ENCODE data around the gene VENTX.

DNA sequence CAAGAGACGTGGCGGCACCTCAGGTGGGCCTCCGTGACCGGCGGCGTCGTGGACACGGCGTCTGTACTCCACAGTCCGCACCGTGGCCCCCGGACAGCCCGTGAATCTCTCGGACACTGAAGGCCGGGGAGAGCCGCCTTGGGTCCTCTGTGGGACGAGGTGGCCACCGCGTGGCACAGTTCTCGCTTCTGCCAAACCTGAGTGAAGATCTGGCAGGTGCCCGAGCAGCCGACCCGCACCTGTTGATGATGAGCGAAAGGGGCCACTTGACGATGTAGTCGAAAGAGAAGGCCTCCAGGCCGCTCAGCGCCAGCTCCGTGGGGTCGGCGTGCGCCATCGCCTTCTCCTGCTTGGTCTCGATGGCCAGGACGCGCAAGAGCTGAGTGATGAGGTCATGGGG lies 47.6 kb downstream of the VENTX start:
- TF ChIP-seq, protein P1, sequence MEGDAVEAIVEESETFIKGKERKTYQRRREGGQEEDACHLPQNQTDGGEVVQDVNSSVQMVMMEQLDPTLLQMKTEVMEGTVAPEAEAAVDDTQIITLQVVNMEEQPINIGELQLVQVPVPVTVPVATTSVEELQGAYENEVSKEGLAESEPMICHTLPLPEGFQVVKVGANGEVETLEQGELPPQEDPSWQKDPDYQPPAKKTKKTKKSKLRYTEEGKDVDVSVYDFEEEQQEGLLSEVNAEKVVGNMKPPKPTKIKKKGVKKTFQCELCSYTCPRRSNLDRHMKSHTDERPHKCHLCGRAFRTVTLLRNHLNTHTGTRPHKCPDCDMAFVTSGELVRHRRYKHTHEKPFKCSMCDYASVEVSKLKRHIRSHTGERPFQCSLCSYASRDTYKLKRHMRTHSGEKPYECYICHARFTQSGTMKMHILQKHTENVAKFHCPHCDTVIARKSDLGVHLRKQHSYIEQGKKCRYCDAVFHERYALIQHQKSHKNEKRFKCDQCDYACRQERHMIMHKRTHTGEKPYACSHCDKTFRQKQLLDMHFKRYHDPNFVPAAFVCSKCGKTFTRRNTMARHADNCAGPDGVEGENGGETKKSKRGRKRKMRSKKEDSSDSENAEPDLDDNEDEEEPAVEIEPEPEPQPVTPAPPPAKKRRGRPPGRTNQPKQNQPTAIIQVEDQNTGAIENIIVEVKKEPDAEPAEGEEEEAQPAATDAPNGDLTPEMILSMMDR (conservative IDR thresholded peaks at IDR 0.05; ENCODE audit: low read depth, low read length), result no peak
- no peak for TF ChIP-seq CEBPB (IDR thresholded peaks at IDR 0.05; ENCODE audit: low read depth, low read length)
- no peak for TF ChIP-seq RAD21 (IDR thresholded peaks at IDR 0.05; ENCODE audit: low read length)
- TF ChIP-seq, protein P2, sequence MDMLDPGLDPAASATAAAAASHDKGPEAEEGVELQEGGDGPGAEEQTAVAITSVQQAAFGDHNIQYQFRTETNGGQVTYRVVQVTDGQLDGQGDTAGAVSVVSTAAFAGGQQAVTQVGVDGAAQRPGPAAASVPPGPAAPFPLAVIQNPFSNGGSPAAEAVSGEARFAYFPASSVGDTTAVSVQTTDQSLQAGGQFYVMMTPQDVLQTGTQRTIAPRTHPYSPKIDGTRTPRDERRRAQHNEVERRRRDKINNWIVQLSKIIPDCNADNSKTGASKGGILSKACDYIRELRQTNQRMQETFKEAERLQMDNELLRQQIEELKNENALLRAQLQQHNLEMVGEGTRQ (IDR thresholded peaks at IDR 0.05; ENCODE audit: low read depth, low read length), result no peak
- TF ChIP-seq CHD1 (IDR thresholded peaks at IDR 0.05; ENCODE audit: low read depth, low read length), result no peak
- TF ChIP-seq POLR2A (IDR thresholded peaks at IDR 0.05; ENCODE audit: low read depth, low read length), result no peak
- TF ChIP-seq RFX5 (IDR thresholded peaks at IDR 0.05; ENCODE audit: low read depth, low read length), result no peak
- TF ChIP-seq, protein P3, sequence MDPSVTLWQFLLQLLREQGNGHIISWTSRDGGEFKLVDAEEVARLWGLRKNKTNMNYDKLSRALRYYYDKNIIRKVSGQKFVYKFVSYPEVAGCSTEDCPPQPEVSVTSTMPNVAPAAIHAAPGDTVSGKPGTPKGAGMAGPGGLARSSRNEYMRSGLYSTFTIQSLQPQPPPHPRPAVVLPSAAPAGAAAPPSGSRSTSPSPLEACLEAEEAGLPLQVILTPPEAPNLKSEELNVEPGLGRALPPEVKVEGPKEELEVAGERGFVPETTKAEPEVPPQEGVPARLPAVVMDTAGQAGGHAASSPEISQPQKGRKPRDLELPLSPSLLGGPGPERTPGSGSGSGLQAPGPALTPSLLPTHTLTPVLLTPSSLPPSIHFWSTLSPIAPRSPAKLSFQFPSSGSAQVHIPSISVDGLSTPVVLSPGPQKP (IDR thresholded peaks at IDR 0.05; ENCODE audit: borderline replicate concordance, low read depth, low read length), result no peak
- no peak for TF ChIP-seq MXI1 (IDR thresholded peaks at IDR 0.05; ENCODE audit: borderline replicate concordance, low read depth, low read length)
- TF ChIP-seq RCOR1 (IDR thresholded peaks at IDR 0.05; ENCODE audit: insufficient replicate concordance, low read length), result no peak
- no peak for TF ChIP-seq SMC3 (IDR thresholded peaks at IDR 0.05; ENCODE audit: low read depth, low read length)
- no peak for TF ChIP-seq MAFK (IDR thresholded peaks at IDR 0.05; ENCODE audit: low read depth, low read length)
- no peak for TF ChIP-seq BHLHE40 (IDR thresholded peaks at IDR 0.05; ENCODE audit: low read depth, low read length)
- no peak for TF ChIP-seq FOS (IDR thresholded peaks at IDR 0.05; ENCODE audit: low read depth, low read length)
